Uterus (tissue), 2 donors: ENCODE measurements around the gene CENPF.

Source experiments
- CTCF ChIP-seq, 4 experiments: fragments of 200-600 bp in 2 of 4; fragments of 450-650 bp in 2 of 4; sonication (generic) in 2 of 4; IDR thresholded peaks; one replicate each; pipeline ENCODE4 v1.5.1; 2016 to 2019; ENCODE audit warnings: antibody characterized with exemption in 4 of 4, mild to moderate bottlenecking in 2 of 4, moderate library complexity in 1 of 4
- POLR2A ChIP-seq, 2 donors: fragments of 450-650 bp; IDR thresholded peaks; one replicate each; pipeline ENCODE4 v1.6.1; 2016; ENCODE audit warnings: antibody characterized with exemption in 2 of 2, mild to moderate bottlenecking in 1 of 2, moderate library complexity in 1 of 2

DNA sequence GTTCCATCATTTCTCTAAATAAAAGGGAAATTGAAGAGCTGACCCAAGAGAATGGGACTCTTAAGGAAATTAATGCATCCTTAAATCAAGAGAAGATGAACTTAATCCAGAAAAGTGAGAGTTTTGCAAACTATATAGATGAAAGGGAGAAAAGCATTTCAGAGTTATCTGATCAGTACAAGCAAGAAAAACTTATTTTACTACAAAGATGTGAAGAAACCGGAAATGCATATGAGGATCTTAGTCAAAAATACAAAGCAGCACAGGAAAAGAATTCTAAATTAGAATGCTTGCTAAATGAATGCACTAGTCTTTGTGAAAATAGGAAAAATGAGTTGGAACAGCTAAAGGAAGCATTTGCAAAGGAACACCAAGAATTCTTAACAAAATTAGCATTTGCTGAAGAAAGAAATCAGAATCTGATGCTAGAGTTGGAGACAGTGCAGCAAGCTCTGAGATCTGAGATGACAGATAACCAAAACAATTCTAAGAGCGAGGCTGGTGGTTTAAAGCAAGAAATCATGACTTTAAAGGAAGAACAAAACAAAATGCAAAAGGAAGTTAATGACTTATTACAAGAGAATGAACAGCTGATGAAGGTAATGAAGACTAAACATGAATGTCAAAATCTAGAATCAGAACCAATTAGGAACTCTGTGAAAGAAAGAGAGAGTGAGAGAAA is 38.4 kb downstream of the CENPF start:
- TF ChIP-seq CTCF (IDR thresholded peaks at IDR 0.05): no peak
- no peak for TF ChIP-seq POLR2A (IDR thresholded peaks at IDR 0.05)
